Retina (tissue), 1 donor: Measurements from ENCODE around the gene SNX11.
A peak's percentile ranks its signal among the peaks of the same experiment; 100 is the strongest.

Experiments
- DNase-seq: peaks from one replicate; pipeline ENCODE4 v3.0.0-alpha.2; 2016

The SNX11 gene

DNA sequence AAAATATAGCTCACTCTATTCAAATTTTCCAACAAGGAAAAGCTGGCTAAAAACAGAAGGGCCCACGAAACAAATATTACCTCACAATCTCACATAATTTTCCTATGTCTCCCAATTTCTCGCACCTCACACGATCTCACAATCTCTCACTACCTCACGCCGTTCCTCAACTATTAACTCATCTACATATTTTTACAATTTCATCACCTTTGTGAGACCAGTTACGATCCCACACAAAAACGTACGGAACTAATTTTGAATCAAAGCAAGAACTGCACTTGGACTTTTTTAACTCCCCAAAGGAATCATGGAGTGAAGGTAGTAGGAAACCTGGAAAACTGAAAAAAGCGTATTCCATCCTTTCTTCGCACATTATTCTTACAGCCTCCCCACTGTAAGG, 7.4 kb upstream of the SNX11 start:
- DNase-seq, result no peak

DNA sequence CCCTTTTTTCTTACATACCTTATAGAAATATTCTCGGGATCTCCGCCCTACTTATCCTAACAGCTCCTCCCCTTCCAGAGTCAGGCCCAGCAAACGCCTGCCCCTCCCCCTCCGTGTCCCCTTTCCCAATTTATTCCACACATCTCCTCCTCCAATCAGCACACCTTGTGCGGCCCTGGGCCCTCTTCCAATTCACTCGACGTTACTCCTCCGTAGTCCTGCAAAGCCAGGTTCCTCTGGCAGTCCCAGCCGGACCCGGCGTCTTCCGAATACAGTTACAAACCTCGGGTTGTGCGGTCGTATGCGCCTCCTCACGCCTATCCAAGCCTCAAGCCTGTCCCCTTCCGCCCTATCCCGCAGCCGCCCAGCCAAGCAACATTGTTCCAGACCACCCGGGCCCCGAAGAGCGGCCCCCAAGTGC, 7.0 kb upstream of the SNX11 start:
- no peak for DNase-seq

DNA sequence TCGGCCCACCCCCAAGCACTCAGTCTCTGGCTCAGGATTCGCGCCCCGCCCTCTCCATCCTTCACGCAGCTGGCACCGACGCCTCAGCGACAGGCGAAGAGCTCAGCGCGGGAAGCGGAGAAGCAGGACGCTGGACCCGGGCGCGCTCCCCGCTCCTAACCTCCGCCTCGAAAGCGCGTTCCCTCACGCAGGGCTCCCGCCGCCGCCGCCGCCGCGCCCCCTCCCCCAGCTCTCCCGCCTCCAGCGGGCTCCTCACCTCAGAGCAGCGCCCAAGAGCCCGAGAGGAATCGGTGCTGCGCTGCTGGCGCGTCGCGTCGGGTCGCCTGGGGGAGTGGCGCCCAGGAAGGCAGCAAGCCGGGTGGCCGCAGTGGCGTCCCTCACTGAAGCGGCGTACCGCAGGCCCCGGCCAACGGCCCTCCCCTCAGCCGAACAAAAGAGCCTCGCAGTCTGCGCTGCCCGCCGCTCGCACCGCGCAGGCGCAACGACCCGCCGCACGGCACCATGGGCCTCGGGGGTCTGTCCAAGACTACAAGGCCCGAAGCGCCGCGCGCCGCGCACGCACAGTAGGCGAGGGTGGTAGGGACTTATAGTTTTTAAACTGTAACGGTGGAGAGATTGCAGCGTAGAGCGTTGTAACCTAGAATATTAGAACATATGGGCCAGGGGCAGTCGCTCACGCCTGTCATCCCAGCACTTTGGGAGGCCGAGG, 6.4 kb upstream of the SNX11 start, which contains the start of gene CBX1:
Gene CBX1 (minus strand): TSS at position 467 of the 709 bp plus-strand sequence. CDS start 24,474 bp downstream, outside the sequence.
- DNase-seq, result peak; percentile 96

DNA sequence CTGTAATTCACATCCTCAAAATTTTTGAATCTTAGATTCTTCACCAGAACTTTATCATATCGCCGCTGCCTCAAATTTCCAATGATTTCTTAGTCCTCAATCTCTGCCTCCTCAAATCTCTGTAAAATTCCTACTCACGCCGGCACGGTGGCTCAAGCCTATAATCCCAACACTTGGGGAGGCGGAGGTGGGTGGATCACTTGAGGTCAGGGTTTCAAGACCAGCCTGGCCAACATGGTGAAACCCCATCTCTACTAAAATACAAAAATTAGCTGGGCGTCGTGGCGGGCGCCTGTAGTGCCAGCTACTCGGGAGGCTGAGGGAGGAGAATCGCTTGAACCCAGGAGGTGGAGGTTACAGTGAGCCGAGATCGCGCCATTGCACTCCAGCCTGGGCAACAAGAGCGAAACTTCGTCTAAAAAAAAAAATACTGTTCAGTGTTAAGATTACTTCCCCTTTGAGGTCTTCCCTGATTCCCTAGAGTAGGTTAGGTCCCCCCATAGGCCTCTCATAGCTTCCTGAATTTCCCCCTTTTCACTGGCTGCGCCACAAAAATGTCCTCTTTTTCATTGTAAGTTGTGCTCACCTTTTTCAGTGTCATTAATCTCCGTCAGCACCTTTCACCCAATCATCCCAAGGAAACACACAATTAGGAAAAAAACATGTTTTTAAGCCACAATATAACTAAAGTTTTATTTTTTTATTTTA, 5.4 kb upstream of the SNX11 start:
- DNase-seq, result no peak

DNA sequence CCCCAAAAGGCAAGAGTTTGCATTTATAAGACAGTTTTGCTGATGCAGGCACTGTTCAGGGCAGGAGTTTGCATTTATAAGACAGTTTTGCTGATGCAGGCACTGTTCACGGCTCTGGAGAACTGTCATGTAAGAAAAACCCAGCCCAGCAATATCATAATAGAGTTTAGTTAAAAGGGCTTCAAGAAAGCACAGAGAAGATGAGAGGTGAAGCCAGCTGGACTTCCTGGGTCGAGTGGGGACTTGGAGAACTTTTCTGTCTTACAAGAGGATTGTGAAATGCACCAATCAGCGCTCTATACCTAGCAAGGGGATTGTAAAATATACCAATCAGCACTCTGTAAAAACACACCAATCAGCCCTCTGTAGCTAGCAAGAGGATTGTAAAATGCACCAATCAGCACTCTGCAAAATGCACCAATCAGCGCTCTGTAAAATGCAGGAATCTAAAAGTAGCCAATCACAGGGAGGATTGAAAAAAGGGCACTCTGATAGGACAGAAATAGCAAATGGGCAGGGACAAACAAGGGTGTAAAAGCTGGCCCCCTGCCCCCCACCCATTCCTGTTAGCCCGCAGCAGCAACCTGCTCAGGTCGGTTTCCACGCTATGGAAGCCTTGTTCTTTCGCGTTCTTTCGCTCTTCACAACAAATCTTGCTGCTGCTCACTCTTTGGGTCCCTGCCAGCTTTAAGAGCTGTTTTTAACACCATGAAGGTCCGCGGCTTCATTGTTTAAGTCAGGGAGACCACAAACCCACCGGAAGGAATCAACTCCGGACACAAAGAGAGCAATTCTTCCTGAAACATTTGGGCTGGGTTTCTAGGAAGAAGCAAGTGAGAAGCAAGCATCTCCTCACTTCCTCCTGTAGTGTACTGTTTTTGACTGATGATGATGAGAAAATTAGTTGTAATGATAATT, 4.5 kb upstream of the SNX11 start:
- DNase-seq, result no peak

DNA sequence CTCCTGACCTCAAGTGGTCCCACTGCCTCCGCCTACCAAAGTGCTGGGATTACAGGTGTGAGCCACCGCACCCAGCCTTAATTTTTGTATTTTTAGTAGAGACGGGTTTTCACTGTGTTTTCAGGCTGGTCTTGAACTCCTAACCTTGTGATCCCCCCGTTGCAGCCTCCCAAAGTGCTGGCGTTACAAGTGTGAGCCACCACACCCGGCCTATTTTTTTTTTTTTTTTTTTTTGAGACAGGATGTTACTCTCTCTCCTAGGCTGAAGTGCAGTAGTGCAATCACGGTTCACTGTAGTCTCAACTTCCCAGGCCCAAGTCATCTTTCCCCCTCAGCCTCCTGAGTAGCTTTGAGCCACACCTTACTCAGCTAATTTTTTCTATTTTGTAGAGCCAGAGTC, 3.1 kb upstream of the SNX11 start:
- no peak for DNase-seq

DNA sequence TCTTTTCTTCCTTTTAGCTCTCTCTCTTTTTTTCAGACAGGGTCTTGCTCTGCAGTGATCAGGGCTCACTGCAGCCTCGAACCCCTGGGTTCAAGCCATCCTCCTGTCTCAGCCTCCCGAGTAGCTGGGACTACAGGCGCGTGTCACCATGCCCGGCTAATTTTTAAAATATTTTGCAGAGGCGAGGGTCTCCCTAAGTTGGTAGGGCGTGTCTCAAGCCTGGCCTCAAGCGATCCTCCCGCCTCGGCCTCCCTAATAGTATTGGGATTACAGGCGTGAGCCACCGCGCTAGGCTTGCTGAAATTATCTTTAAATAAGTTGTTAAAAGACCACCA, 797 bp upstream of the SNX11 start:
- no peak for DNase-seq

DNA sequence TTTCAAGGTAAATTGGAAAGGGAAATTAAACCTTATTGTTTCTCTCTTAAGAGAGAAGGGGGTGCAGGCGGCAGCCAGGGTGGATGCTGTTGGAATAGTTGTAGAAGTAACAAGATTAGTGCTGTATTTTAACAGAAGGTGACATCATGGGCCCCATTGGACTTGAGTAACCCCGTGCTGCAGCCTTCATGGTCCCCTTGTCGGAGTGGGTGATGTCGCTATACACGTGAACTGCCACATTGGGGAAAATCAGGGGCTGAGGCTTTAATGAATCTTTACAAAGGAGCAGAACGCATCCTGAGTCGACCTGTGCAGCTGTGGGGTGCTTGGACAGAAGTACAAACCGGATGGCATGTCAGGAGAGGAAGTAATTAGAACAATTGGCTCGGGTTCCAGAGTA, 3.2 kb downstream of the SNX11 start:
- no peak for DNase-seq

DNA sequence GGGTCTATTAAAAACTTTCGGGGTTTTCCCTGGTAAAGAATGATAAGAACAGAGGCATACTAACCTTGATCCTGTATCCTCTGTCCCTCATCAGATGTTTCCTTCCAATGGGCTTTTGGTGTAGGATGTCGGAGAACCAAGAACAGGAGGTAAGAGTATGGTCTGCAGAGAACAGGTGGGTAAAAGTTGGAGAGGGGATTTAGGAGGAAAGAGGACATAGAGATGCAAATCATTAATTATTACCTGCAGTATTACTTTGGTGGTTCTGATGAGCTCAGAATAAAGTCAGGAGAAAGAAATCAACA, 4.3 kb downstream of the SNX11 start:
- no peak for DNase-seq

DNA sequence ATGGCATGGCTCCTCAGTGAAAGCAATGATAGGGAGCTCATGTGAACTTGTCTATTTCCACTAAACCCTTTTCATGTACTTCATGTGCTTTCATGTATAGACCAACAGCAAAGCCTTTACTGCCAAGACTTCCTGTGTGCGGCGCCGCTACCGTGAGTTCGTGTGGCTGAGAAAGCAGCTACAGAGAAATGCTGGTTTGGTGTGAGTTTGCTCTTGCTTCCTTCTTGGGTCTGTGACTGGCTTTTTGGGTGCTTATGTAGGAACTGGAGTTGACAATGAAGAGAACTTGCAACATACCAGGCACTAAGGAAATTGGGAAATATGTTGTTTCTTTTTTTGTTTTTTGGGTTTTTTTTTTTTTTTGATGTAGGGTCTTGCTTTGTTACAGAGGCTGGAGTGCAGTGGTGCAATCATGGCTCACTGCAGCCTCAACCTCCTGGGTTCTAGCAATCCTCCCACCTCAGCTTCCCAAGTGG, 5.7 kb downstream of the SNX11 start:
- no peak for DNase-seq

DNA sequence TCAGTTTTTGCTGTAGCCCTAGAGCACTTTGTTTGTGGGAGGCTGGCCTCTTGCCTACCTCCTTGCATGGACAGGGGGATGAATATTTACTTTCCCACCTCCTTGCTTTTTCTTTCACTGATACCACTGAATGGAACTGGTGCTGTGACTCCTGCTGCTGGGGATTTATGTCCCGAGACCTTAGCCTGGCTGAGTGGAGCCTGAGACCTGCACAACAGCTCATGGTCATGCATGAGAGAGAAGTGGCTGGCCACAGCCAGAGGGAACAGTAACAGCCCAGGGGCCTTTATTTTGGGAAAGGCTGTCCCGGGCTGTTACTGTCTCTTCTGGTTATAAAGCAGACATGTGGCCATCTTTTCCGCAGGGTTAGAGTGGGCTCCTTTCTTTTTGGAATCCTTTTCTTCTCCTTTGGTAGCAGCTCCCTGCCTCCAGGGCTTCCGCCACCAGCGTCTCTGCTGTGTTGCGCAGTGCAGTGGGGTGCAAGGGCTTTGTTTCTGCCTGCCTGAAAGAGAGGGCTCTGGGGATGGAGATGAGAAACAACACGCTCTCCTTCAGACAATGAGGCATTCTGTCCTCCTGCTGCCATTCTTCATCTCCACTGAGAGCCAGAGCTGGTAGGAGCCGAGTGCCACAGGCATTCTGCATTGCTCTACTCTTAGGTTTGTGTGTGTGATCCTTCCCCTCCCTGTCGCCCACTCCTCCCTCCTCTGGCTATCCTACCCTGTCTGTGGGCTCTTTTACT, 14.5 kb downstream of the SNX11 start:
- no peak for DNase-seq

DNA sequence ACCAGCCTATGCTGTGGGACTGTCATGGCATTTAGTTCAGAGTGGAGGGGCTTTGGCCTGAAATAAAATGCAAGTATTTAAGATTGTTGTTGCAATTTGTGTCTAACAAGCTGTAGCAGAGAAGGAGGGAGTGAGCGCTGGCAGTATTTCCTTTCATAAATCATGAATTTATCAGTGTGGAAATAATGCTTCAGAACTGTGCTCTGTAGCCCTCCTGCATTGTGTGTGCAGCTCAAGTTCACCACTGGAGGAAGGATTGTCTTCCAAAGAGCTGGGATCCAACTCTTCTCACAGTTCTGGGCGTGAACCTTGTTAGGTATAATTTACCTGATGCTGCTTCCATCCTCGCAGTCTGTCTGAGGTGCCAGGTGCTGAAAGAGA, 15.1 kb downstream of the SNX11 start:
- DNase-seq, result no peak

DNA sequence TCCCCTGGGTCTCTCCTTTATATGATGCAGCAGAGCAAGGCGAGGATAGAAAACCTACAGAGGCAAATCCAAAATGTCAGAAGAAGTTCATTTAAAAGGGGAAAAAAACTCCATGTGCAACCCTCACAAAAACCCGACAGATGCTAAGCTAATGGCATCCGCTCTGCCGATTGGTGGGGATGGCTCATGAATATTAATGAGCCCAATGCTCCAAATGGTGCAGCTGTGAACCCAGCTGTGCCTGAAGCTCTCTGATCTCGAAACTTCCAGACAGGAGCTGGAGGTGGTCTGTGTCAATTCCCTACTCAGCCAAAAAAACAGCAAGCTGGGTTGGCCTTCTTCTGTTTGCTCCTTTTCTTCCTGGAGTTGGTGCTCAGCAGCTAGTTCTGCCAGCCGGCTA, 15.5 kb downstream of the SNX11 start:
- DNase-seq, result no peak

DNA sequence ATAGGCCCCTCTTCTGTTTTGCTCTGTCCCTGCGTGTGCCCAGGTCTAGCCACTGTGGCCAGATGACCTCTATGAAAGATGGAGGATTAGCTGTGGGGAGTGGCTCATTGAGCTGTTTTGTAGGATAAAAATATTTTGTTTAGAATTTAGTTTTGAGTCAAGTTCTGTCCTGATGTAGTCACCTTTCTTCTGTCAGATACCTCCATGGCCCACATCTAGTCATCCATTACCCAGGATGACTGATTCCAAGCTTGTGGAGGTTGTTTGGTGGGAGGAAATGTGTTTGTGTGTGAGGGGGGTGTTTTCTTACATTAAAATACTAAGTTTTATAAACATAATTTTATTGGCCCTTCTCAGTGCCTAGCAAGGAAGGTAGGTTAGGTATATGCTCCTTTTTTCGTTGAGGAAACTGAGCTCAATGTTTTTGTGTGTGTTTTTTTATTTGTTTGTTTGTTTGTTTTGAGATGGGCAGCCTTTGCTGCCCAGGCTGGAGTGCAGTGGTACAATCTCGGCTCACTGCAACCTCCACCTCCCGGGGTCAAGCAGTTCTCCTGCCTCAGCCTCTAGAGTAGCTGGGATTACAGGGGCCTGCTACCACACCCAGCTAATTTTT, 16.3 kb downstream of the SNX11 start:
- no peak for DNase-seq

DNA sequence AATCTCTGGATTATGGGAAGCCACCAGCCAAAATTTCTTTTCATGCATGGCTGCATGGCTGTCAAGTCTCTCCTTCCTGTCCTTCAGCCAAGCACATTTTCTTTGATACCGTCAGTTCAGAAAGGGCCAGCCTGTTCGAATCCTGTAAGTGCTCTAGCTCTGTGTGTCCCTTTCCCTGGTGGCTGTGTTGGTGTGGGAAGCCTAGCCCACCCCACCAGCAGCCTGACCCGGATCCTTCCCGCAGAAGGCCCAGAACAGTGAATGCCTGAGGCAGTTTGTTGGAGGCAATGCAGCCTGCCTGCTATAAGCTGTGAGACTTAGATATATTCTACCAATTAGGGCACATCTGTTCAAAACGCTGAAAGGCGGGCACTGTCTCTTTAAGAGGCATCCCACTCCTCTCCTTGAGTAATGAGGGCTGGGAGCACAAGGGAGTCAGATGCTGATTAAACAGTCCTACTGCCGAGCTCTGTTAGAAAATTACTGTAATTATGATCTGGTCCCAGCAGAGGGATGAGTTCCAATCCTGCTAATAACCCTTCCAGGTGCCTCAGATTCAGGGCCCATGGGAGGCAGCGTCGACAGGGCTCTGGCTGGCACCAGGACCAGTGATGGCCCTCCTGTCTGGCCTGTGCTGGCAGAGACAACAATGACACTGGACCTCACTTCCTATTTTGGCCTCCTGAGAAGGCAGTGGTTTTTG, 18.4 kb downstream of the SNX11 start:
- DNase-seq, result peak; percentile 30

DNA sequence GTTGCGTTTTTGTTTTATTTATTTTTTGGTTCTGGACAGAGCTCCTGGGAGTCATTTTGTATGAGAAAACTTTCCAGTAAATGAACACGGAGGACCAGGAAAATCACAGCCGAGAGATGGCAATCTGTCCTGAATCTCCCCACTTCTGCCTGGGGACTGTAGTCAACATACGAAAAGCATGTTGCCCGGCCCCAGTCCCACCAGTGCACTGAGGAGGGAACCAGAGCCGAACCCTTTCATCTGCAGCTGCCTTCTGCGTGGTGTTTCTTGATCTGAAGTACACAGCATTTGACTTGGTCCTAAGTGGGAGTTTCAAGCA, 18.9 kb downstream of the SNX11 start:
- no peak for DNase-seq

DNA sequence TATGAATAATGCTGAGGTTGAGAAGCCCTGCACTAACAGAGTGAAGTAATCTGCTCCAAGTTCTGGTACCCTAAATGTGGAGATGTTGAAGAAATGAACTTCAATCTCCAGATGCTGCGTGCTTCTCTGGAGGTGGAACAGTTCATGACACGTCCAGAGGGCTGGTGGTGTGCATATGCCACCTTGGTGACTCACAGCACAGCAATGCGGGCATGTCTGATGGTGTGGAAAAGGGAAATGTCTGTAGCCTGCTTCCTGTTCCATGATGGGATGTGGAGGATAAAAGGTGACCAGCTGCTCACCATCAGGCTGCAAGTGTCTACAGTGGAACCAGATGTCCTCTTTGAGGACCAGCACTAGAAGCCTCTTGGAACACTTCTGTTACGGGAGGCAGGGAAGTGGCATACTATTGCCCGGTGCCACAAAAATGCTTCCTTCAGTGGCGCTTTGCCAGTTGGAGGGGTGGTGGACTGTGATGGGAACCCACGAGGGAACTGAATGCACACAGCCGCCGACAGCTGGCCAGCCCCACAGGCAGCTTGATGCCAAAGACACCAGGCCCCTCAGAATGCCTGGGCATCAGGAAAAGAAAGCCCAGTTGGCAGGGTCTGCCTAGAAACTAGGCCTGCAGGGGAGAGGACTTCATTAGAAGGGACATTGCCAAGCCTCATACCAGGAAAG, 19.9 kb downstream of the SNX11 start:
- no peak for DNase-seq

DNA sequence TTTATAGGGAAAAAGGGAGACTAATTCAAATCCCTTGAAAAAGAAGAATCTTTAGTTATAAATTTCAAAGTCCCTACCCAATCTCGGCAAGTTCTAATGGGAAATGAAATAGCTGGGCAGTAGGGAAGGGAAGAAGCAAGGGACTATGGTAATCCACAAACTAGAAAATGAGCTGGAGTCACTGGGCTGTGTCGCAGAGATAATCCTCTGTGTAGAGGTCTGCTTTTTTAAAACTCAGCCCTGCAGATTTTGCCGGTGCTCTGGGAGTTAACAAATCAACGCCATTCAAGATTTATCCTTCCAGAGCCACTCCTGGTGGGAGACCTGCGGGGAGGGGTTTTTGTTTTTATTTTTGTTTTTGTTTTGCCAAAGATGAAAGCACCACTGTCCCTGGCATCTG, 20.8 kb downstream of the SNX11 start:
- no peak for DNase-seq

DNA sequence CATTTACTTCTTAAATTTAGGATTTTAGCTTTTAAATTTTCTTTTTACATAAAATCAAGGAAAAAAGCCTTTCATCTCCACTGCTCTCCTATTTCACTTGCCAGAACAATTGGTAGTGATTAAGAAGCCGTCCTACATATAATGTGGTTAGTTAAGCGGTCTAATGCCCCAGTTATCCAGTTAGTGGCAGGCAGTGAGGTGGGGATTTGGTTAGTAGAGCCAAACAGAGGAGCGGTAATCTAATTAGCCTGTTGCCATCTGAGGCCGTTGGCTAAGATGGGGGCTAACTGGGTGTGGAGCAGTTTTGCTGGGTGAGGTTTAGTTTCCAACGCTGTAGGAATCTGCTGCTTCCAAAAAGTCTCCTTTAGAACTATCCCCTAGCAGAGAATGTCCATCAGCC, 22.4 kb downstream of the SNX11 start:
- DNase-seq, result no peak

DNA sequence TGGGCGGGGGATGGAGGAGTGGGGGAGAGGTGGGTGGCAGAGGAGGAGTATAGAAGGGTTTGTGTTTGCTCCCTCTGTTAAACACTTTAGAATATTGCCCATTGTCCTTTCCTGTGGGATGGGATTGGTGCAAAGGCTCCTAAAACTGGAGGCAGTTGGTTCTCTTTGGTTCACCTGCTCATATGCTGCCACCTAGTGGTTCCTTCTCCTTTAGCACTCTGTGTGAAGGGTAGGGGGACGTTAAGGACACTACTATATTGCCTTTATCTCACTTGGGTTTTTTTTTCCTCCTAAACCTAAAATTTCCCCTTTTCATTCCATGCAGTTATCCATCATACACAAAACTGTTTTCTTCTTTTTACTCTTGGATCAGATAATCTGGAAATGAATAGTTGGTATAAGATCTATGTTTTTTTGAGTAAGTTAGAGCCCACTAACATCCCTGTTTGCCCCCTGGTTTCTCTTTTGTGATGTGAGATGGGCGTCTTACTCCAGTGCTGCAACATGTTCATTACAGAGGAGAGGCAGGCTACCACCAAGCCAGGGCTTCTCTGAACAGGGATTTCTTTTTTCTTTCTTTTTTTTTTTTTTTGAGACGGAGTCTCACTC, 23.8 kb downstream of the SNX11 start:
- no peak for DNase-seq

DNA sequence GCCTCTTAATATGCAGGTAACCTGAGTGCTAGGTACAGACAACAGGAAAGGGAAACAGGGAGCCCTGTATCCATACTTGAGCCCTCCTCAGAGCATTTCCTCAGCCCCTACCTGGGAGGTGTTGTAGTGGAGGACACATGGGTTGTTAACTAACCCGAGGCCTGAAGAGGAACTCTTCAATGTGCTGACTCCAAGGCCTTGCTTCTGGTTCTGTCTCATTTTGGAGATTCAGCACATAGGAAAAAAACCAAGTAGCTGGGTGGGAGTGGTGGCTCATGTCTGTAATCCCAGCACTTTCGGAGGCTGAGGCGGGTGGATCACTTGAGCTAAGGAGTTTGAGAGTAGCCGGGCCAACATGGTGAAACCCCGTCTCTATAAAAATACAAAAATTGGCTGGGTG, 24.8 kb downstream of the SNX11 start:
- DNase-seq, result no peak
